ENCODE measurements around the gene FOXP1. TPM values are rescaled to one million over a fixed set of nuclear protein-coding genes. Genes with fewer than 3 reads are reported as not detected.

FOXP1 gene
- total and polyA plus RNA-seq, 2 experiments from 2014 or later = 37.4 to 59.9 TPM

DNA sequence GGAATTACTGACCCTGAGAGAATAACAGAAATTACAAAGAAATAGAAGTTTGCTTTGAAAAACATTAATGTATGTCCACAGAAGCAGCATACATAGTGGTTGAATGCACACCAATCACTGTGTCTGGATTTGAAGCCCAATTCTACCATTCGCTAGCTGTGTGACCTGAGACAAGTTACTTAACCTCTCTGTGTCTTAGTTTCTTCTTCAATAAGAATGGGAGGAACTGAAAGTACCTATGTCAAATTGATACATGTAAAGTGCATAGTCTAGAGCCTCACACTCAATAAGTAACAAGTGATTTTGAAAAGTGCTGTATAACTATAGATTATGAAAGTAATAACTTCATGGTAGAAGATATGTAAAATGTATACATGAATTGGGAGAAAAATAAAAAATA lies 457.8 kb downstream of the FOXP1 start:
- Histone ChIP-seq H3K4me3 (no peak overlapping the region), H3K4me2 (ENCODE audit: unreplicated experiment) (no peak overlapping the region), H3K36me3 (ENCODE audit: low read depth) (no peaks in the 10 kb centered on the region), H3K4me1 (ENCODE audit: insufficient read depth) (0 out of 2 replicates have a peak, but pooled peaks cover 7% of the 10 kb centered on the region), H3K9ac (no peak overlapping the region), H3K27ac (no peak overlapping the region), H3K9me2 (ENCODE audit: insufficient read depth) (no peaks in the 10 kb centered on the region), H2AFZ (no peak overlapping the region), H4K20me1 (ENCODE audit: insufficient read depth) (no peaks in the 10 kb centered on the region), H3K79me2 (ENCODE audit: insufficient read depth) (no peaks in the 10 kb centered on the region), H3F3A (ENCODE audit: insufficient read depth) (no peaks in the 10 kb centered on the region), H3K27me3 (replicated peaks; ENCODE audit: insufficient read depth) (no peaks in the 10 kb centered on the region), H3K9me3 (ENCODE audit: low read depth) (no peaks in the 10 kb centered on the region)
- 92 to 98% methylated on average over 1 of the region's 1 CpG for WGBS, 2 experiments (ENCODE audit: low coverage in 1 of 2, low lambda C conversion rate in 2 of 2, missing lambda C conversion rate in 2 of 2)
- DNase-seq = no peak
- in situ Hi-C loops (cut with MboI) = no loop called here
- TF ChIP-seq EZH2 (IDR thresholded peaks at IDR 0.05; ENCODE audit: insufficient read depth, poor library complexity, severe bottlenecking) = no peak
- no peak for TF ChIP-seq EZH2phosphoT487 (IDR thresholded peaks at IDR 0.05; ENCODE audit: insufficient read depth, low read depth)

DNA sequence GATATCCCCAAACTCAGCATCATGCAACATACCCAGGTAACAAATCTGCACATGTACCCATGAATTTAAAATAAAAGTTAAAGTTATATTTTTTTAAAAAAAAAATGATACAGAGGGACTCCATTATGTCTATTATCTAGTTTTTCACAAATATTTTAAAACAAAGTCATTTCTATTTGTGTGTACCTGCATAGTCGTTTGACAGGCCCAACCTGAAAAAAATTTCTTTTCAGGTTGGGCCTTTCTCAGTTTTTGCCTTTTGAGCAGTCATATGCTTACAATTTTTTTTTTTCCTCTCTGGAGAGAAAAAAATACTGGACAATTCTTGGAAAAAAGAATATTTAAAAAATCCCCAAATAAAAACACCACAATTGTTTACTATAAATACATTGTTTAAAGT lies 459.5 kb downstream of the FOXP1 start:
- Histone ChIP-seq H3K4me1 (ENCODE audit: insufficient read depth) (peaks cover 6% of the 10 kb centered on the region), H4K20me1 (ENCODE audit: insufficient read depth) (no peaks in the 10 kb centered on the region), H3K4me3 (no peak overlapping the region), H3K4me2 (ENCODE audit: unreplicated experiment) (no peak overlapping the region), H2AFZ (no peak overlapping the region), H3K9me3 (ENCODE audit: low read depth) (no peaks in the 10 kb centered on the region), H3F3A (ENCODE audit: insufficient read depth) (0 out of 2 replicates have a peak, but pooled peaks cover 6% of the 10 kb centered on the region), H3K27me3 (replicated peaks; ENCODE audit: insufficient read depth) (no peaks in the 10 kb centered on the region), H3K9ac (no peak overlapping the region), H3K27ac (no peak overlapping the region), H3K9me2 (ENCODE audit: insufficient read depth) (no peaks in the 10 kb centered on the region), H3K79me2 (ENCODE audit: insufficient read depth) (no peaks in the 10 kb centered on the region), H3K36me3 (ENCODE audit: low read depth) (no peaks in the 10 kb centered on the region)
- 28 to 32% methylated on average over 1 of the region's 1 CpG for WGBS, 2 experiments (ENCODE audit: low coverage in 1 of 2, low lambda C conversion rate in 2 of 2, missing lambda C conversion rate in 2 of 2)
- TF ChIP-seq EZH2 (IDR thresholded peaks at IDR 0.05; ENCODE audit: insufficient read depth, poor library complexity, severe bottlenecking) (no peak), EZH2phosphoT487 (IDR thresholded peaks at IDR 0.05; ENCODE audit: insufficient read depth, low read depth) (no peak)
- no peak for DNase-seq
- in situ Hi-C loops (cut with MboI) = loop anchor here (25.0 kb wide), 1 partner anchor 463 kb away; the partner anchor contains the start of gene FOXP1

- 90 to 92% methylated on average over 4 of the region's 4 CpGs for WGBS, 2 experiments (ENCODE audit: low coverage in 1 of 2, low lambda C conversion rate in 2 of 2, missing lambda C conversion rate in 2 of 2)
- Histone ChIP-seq H3K36me3 (ENCODE audit: low read depth) (no peaks in the 10 kb centered on the region), H3K27ac (no peak overlapping the region), H3K79me2 (ENCODE audit: insufficient read depth) (no peaks in the 10 kb centered on the region), H3K4me3 (no peak overlapping the region), H3K9me3 (ENCODE audit: low read depth) (no peaks in the 10 kb centered on the region), H3K4me2 (ENCODE audit: unreplicated experiment) (no peak overlapping the region), H3K4me1 (ENCODE audit: insufficient read depth) (peaks cover 14% of the 10 kb centered on the region), H3K27me3 (replicated peaks; ENCODE audit: insufficient read depth) (no peaks in the 10 kb centered on the region), H3K9ac (no peak overlapping the region), H3F3A (ENCODE audit: insufficient read depth) (peaks cover 20% of the 10 kb centered on the region), H3K9me2 (ENCODE audit: insufficient read depth) (no peaks in the 10 kb centered on the region), H4K20me1 (ENCODE audit: insufficient read depth) (no peaks in the 10 kb centered on the region), H2AFZ (no peak overlapping the region)
- TF ChIP-seq EZH2phosphoT487 (IDR thresholded peaks at IDR 0.05; ENCODE audit: insufficient read depth, low read depth) (no peak), EZH2 (IDR thresholded peaks at IDR 0.05; ENCODE audit: insufficient read depth, poor library complexity, severe bottlenecking) (no peak)
- DNase-seq = no peak
- in situ Hi-C loops (cut with MboI) = loop anchor here (25.0 kb wide), 1 partner anchor 465 kb away; the partner anchor contains the start of gene FOXP1
Measured at GRCh38 chr3:71122641-71123040, 460.9 kb downstream of the FOXP1 start.

DNA sequence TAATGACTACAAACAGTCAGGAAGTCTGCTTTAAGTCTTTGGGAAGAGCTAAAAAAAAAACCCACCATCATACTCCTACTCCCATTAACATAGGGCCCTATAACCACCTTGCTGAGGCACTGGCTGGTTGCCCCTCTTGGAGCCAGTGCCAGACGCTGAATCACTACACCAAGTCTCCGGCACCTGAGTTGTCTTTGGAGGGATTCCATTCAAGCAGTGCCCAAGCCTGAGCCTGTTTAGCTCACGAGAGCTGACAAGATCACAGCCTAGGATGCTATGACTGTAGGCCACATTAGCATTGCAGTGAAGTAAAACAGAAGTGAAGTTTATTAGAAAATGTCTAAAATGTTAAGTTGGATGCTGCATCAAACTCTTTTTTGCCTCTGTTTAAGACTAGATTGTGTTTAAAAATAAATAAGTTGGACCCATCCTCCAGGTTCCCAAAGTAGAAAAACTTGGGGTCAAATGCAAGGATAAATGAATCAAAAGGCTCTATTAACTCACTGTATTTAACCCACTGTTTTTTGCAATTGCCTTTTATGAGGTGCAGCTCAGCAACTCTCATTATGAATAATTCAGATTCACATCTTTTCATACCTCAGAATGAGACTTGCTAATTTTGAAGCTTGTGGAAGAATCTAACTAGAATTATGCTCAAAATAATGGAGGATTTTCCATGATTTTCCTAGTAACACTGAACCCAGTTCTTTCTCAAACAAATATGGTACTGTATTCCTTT lies 461.9 kb downstream of the FOXP1 start:
- H3K27ac ChIP-seq = no peak overlapping the region
- WGBS, 2 experiments (ENCODE audit: low coverage in 1 of 2, low lambda C conversion rate in 2 of 2, missing lambda C conversion rate in 2 of 2) = 94 to 98% methylated on average over 3 of the region's 3 CpGs

More for the DNA sequence above, 461.9 kb downstream of the FOXP1 start:
- no peaks in the 10 kb centered on the region for H3K79me2 ChIP-seq (ENCODE audit: insufficient read depth)
- H3K9me2 ChIP-seq (ENCODE audit: insufficient read depth) = no peaks in the 10 kb centered on the region
- H3K27me3 ChIP-seq (replicated peaks; ENCODE audit: insufficient read depth) = no peaks in the 10 kb centered on the region
- no peak overlapping the region for H2AFZ ChIP-seq
- H3F3A ChIP-seq (ENCODE audit: insufficient read depth) = peaks cover 31% of the 10 kb centered on the region
- no peak for DNase-seq
- no peaks in the 10 kb centered on the region for H4K20me1 ChIP-seq (ENCODE audit: insufficient read depth)
- TF ChIP-seq EZH2 (IDR thresholded peaks at IDR 0.05; ENCODE audit: insufficient read depth, poor library complexity, severe bottlenecking) (no peak), EZH2phosphoT487 (IDR thresholded peaks at IDR 0.05; ENCODE audit: insufficient read depth, low read depth) (no peak)
- no peak overlapping the region for H3K4me3 ChIP-seq
- in situ Hi-C loops (cut with MboI) = loop anchor here (25.0 kb wide), 1 partner anchor 466 kb away; the partner anchor contains the start of gene FOXP1
- no peak overlapping the region for H3K4me2 ChIP-seq (ENCODE audit: unreplicated experiment)
- peaks cover 21% of the 10 kb centered on the region for H3K4me1 ChIP-seq (ENCODE audit: insufficient read depth)
- H3K9ac ChIP-seq = no peak overlapping the region
- no peaks in the 10 kb centered on the region for H3K9me3 ChIP-seq (ENCODE audit: low read depth)
- H3K36me3 ChIP-seq (ENCODE audit: low read depth) = no peaks in the 10 kb centered on the region
